AG09319 (cell line): ENCODE data around the gene USP11.

ENCODE experiments used
- DNase-seq: peaks from one replicate; pipeline ENCODE4 v3.0.0-alpha.2; 2010; ENCODE audit warnings: low read depth; ENCODE audit errors: extremely low read depth
- TF ChIP-seq, protein P1 (sequence below): IDR thresholded peaks from 2 replicates; pipeline ENCODE4 v1.5.1; 2011; ENCODE audit warnings: low read depth, mild to moderate bottlenecking, inconsistent platforms, low read length, moderate library complexity

The USP11 gene

GRCh38 chrX:47202877-47203276 lies 29.9 kb upstream of the USP11 start:
- DNase-seq = no peak
- TF ChIP-seq, protein P1, sequence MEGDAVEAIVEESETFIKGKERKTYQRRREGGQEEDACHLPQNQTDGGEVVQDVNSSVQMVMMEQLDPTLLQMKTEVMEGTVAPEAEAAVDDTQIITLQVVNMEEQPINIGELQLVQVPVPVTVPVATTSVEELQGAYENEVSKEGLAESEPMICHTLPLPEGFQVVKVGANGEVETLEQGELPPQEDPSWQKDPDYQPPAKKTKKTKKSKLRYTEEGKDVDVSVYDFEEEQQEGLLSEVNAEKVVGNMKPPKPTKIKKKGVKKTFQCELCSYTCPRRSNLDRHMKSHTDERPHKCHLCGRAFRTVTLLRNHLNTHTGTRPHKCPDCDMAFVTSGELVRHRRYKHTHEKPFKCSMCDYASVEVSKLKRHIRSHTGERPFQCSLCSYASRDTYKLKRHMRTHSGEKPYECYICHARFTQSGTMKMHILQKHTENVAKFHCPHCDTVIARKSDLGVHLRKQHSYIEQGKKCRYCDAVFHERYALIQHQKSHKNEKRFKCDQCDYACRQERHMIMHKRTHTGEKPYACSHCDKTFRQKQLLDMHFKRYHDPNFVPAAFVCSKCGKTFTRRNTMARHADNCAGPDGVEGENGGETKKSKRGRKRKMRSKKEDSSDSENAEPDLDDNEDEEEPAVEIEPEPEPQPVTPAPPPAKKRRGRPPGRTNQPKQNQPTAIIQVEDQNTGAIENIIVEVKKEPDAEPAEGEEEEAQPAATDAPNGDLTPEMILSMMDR = no peak

DNA sequence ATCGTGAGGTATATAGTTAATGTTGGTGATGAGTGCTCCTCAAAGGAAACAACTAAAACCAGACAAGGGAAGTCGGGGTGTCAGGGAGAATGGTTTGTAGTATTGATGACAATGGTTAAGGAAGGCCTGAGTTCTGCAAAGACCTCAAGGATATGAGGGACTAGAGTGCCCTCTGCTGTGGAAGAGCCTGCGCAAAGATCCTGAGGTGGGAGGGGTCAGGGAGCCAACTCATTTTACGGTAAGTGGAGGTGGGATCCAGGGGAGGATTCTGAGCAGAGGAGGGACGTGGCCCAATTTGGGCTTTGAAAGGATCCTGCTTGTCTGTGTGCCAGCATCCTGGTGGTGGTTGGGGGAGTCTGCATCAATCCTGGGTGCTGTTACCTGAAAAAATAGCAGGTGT lies 27.8 kb upstream of the USP11 start:
- TF ChIP-seq, protein P1 = no peak
- DNase-seq = no peak

GRCh38 chrX:47206316-47206715 lies 26.5 kb upstream of the USP11 start:
- TF ChIP-seq, protein P1 = no peak
- no peak for DNase-seq

DNA sequence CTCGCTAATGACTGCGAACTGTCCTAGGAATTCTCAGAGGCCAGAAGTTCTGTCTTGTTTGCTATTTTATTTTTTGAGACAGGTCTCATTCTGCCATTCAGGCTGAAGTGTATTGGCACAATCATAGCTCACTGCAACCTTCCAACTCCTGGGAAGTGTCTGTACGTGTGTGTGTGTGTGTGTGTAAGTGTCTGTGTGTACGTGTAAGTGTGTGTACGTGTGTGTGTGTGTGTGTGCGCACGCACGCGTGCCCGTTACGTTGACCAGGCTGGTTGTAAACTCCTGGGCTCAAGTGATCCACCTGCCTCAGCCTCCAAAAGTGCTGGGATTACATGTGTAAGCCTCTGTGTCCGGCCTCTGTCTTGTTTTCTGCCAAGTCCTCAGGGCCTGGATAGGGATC lies 24.7 kb upstream of the USP11 start:
- no peak for DNase-seq
- TF ChIP-seq, protein P1 = no peak

DNA sequence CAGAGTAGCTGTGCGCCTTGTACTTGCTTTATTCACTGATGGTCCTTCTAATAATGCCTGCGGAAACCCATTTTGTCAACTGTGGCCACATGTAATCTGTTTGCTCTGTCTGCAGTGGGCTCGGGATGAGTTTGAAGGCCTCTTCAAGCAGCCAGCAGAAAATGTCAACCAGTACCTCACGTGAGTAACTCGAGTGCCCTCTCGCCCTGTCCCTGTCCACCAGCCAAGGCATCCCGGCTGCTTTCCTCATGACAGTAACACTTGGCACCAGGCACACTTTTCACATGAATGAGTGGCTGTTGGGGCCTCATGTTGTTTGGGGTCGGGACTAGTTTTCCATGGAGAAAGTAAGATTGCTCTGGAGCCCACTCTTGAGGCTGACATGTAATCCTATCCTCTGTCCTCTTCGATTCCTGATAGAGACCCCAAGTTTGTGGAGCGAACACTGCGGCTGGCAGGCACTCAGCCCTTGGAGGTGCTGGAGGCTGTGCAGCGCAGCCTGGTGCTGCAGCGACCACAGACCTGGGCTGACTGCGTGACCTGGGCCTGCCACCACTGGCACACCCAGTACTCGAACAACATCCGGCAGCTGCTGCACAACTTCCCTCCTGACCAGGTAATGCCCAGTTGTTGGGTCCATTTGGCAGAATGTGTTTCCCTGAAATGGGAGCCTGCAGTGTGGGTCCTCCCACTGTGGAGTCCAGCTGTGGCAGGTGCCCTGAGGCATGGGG lies 23.1 kb upstream of the USP11 start:
- TF ChIP-seq, protein P1 = no peak
- no peak for DNase-seq

- TF ChIP-seq, protein P1 = no peak
- no peak for DNase-seq
Measured at GRCh38 chrX:47210661-47211425, 22.0 kb upstream of the USP11 start.
